Measurements from ENCODE around the gene YPEL1. TPM values are rescaled to one million over a fixed set of nuclear protein-coding genes. Genes with fewer than 3 reads are reported as not detected.
A peak's percentile ranks its signal among the peaks of the same experiment; 100 is the strongest.

The YPEL1 gene
- total RNA-seq, 1 donor from 2014 or later: 32.2 TPM

GRCh38 chr22:21714786-21715185 is 20.8 kb downstream of the YPEL1 start:
- H3K9ac ChIP-seq: no peak overlapping the region
- no peak overlapping the region for H3K27ac Mint-ChIP-seq
- peaks cover 4% of the 10 kb centered on the region for H3F3A ChIP-seq (ENCODE audit: low read depth)
- no peak overlapping the region for H3K27ac ChIP-seq
- H3K36me3 Mint-ChIP-seq: peaks cover 11% of the 10 kb centered on the region
- H2AFZ ChIP-seq (replicated peaks): no peak overlapping the region
- H3K4me3 ChIP-seq: no peak overlapping the region
- no peaks in the 10 kb centered on the region for H3K9me3 ChIP-seq (ENCODE audit: low read depth)
- H3K9me3 Mint-ChIP-seq: no peaks in the 10 kb centered on the region
- H4K20me1 ChIP-seq (ENCODE audit: low read depth): peaks cover 41% of the 10 kb centered on the region
- no peaks in the 10 kb centered on the region for H3K4me1 ChIP-seq
- no peak for DNase-seq (ENCODE audit: low spot score)
- H3K4me3 Mint-ChIP-seq: no peak overlapping the region
- peaks cover 4% of the 10 kb centered on the region for H3K27me3 Mint-ChIP-seq (ENCODE audit: insufficient read depth, low read depth)
- no peaks in the 10 kb centered on the region for H3K36me3 ChIP-seq
- H3K4me2 ChIP-seq: no peak overlapping the region
- H3K79me2 ChIP-seq (ENCODE audit: low read depth): no peaks in the 10 kb centered on the region
- H3K27me3 ChIP-seq: no peaks in the 10 kb centered on the region
- TF ChIP-seq EZH2 (IDR thresholded peaks at IDR 0.05) (no peak), CTCF (IDR thresholded peaks at IDR 0.05) (no peak)
- peaks cover 12% of the 10 kb centered on the region for H3K4me1 Mint-ChIP-seq

- Histone ChIP-seq H3F3A (ENCODE audit: low read depth) (peaks cover 4% of the 10 kb centered on the region), H3K4me2 (no peak overlapping the region), H3K79me2 (ENCODE audit: low read depth) (no peaks in the 10 kb centered on the region), H4K20me1 (ENCODE audit: low read depth) (peaks cover 36% of the 10 kb centered on the region), H3K4me1 (no peaks in the 10 kb centered on the region), H3K4me3 (no peak overlapping the region), H3K9ac (no peak overlapping the region), H3K27me3 (no peaks in the 10 kb centered on the region), H3K36me3 (no peaks in the 10 kb centered on the region), H3K9me3 (ENCODE audit: low read depth) (no peaks in the 10 kb centered on the region), H3K27ac (no peak overlapping the region), H2AFZ (replicated peaks) (no peak overlapping the region)
- DNase-seq (ENCODE audit: low spot score): no peak
- H3K27me3 Mint-ChIP-seq (ENCODE audit: insufficient read depth, low read depth): peaks cover 4% of the 10 kb centered on the region
- no peak overlapping the region for H3K27ac Mint-ChIP-seq
- no peak for TF ChIP-seq EZH2 (IDR thresholded peaks at IDR 0.05)
- TF ChIP-seq CTCF (IDR thresholded peaks at IDR 0.05): no peak
- H3K36me3 Mint-ChIP-seq: peaks cover 16% of the 10 kb centered on the region
- H3K4me1 Mint-ChIP-seq: peaks cover 12% of the 10 kb centered on the region
- H3K4me3 Mint-ChIP-seq: no peak overlapping the region
- H3K9me3 Mint-ChIP-seq: no peaks in the 10 kb centered on the region
These were observed 21.4 kb downstream of the YPEL1 start for GRCh38 chr22:21714059-21714770.

GRCh38 chr22:21713428-21714058 is 22.1 kb downstream of the YPEL1 start:
- no peaks in the 10 kb centered on the region for H3K9me3 Mint-ChIP-seq
- H3K27ac Mint-ChIP-seq: no peak overlapping the region
- H3K4me1 Mint-ChIP-seq: peaks cover 12% of the 10 kb centered on the region
- Histone ChIP-seq H3K9me3 (ENCODE audit: low read depth) (no peaks in the 10 kb centered on the region), H3K4me2 (no peak overlapping the region), H4K20me1 (ENCODE audit: low read depth) (peaks cover 38% of the 10 kb centered on the region), H3K79me2 (ENCODE audit: low read depth) (no peaks in the 10 kb centered on the region), H3K4me3 (no peak overlapping the region), H3F3A (ENCODE audit: low read depth) (peaks cover 4% of the 10 kb centered on the region), H3K27ac (no peak overlapping the region), H3K36me3 (no peaks in the 10 kb centered on the region), H2AFZ (replicated peaks) (no peak overlapping the region), H3K27me3 (no peaks in the 10 kb centered on the region), H3K9ac (no peak overlapping the region), H3K4me1 (no peaks in the 10 kb centered on the region)
- H3K27me3 Mint-ChIP-seq (ENCODE audit: insufficient read depth, low read depth): peaks cover 4% of the 10 kb centered on the region
- TF ChIP-seq CTCF (IDR thresholded peaks at IDR 0.05) (no peak), EZH2 (IDR thresholded peaks at IDR 0.05) (no peak), EZH2phosphoT487 (IDR thresholded peaks at IDR 0.05) (no peak)
- DNase-seq (ENCODE audit: low spot score): no peak
- H3K4me3 Mint-ChIP-seq: peak overlapping the region; percentile 33
- H3K36me3 Mint-ChIP-seq: peaks cover 20% of the 10 kb centered on the region

Measured in neural progenitor cell (in vitro differentiated cells).